Hematopoietic multipotent progenitor cell treated with erythropoietin and hydrocortisone succinate and interleukin-3 and kit ligand, for 17 days (in vitro differentiated cells): ENCODE results near the gene FLT3.
"Not testable (repeated sequence)": the region's sequence is repeated elsewhere in the genome, so short reads cannot be mapped to it uniquely, and the experiment has no call there.

Source experiments
- DNase-seq: peaks from one replicate; pipeline ENCODE4 v3.0.0-alpha.2; 2015; ENCODE audit warnings: low spot score

Gene FLT3

DNA sequence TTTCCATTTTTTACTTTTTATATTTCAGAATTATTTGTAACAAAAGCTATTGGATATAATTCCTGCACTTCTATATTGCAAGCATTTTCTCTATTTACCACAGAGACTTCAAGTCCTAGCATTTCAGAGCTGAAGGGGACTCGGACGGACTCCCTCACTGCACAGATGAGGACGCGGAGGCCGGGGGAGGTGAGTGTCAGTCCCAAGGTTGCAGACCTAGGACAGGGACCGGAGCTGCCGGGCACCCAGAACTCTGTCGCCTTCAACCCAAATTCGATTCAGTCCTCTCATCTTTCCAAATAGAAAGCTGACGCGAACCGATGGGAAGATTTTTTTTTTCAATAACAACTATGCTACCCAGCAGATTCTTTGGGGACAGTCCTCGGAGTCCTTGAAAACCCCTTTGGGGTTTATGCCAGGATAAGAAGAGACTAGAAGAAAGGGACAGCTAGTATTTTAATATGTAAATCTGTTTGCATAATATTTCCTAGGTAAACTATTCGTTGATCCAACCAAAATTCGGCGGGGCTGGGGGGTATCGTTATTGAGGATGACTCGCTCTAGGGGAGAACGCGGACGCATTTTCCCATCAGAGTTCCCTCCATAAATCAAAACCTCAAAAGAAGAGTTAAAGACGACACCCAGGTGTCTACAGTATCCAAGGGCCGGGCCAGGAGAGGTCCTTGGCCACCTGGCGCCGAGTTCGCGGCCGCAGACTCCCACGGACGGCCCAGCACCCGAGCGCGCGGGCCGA is 803 bp downstream of the FLT3 start:
- DNase-seq = no peak

DNA sequence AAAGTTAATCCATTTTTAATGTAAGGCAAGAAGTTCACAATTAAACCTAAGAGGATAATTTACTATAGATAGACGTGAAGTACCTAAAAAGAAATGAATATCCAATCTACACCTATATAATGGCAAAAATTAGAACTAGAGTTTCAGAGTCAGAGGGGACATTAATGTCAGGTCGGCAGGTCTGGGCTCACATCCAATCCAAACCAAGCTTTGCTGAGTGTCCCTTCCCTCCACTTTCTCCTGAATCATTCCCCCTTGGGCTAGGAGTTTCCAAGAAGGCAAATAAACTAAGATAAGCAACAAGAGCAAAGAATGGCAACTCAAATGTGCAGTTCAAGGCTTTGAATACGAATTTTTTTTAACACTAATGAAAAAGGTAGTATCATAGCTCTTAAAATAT is 2.9 kb downstream of the FLT3 start:
- no peak for DNase-seq

DNA sequence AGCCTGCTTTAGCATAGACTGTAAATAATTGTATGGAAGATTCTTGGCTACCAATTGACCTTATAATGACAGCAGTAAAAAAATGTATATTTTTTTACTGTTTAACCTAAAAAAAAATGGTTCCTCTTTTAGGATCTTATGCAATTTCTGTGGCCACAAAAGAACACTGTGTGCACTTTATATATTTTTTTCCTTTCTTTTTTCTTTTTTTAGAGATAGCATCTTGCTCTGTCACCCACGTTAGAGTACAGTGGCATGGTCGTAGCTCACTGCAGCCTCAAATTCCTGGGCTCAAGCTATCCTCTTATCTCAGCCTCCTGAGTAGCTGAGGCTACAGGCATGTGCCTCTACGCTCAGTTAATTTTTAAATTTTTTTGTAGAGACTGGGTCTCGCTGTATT is 6.1 kb downstream of the FLT3 start:
- DNase-seq = no peak

DNA sequence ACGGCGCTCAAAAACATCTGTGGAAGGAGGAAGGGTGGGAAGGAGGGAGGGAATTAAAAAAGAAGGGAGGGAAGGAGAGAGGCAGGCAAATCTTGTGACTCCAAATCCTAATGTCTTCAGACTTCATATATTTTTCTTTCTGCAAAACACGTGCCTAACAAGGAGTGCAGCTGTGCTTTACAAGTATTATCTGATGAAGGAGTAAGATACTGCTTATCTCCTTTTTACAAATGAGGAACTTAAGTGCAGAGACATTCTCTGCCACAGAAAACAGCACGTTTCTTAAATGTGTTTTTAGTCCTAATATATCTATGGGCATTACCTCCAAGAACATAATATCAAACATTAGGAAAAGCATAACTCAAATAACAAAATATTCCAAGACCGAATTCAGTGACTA is 6.5 kb downstream of the FLT3 start:
- no peak for DNase-seq

DNA sequence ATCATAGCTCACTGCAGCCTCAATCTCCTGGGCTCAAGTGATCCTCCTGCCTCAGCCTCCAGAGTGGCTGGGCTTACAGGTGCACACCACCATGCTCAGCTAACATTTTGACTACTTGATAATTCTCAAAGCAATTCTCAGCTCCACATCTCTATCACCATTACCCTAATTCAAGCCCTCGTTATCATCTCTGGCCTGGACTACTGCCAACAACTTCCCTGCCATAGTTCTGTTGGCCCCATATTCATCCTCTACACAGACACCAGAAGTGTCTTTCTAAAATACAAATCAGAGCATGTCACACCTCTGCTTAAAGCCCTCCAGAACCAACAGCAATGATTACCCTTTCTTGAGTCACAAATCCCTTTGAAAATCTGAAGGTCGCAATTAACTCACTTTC is 7.9 kb downstream of the FLT3 start:
- DNase-seq = no peak

DNA sequence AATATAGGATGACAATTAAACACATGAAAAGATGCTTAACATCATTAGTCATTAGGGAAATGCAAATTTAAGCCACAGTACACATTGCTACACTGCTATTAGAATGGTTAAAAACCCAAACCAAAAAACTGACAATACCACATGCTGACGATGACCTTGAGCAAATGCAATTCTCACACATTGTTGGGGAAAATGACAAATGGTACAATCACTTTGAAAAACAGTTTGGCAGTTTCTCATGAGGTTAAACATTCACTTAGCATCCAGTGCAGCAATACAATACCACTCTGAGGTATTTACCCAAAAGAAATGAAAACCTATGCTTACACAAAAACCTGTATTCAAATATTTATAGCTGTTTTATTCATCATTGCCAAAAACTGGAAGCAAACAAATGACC is 11.3 kb downstream of the FLT3 start:
- no peak for DNase-seq

DNA sequence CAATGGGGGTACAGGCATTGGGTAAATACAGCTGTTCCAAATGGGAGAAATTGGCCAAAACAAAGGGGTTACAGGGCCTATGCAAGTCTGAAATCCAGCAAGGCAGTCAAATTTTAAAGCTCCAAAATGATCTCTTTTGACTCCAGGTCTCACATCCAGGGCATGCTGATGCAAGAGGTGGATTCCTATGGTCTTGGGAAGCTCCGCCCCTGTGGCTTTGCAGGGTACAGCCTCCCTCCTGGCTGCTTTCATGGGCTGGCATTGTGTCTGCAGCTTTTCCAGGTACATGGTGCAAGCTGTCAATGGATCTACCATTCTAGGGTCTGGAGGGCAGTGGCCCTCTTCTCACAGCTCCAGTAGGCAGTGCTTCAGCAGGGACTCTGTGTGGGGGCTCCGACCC is 22.6 kb downstream of the FLT3 start:
- not testable (repeated sequence) for DNase-seq

DNA sequence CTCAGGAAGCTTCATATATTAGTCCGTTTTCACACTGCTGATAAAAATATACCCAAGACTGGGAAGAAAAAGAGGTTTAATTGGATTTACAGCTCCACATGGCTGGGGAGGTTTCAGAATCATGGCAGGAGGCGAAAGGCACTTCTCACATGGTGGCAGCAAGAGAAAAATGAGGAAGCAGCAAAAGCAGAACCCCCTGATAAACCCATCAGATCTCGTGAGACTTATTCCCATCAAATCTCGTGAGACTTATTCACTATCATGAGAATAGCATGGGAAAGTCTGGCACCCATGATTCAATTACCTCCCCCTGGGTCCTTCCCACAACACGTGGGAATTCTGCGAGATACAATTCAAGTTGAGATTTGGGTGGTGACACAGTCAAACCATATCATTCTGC is 23.1 kb downstream of the FLT3 start:
- DNase-seq = no peak

DNA sequence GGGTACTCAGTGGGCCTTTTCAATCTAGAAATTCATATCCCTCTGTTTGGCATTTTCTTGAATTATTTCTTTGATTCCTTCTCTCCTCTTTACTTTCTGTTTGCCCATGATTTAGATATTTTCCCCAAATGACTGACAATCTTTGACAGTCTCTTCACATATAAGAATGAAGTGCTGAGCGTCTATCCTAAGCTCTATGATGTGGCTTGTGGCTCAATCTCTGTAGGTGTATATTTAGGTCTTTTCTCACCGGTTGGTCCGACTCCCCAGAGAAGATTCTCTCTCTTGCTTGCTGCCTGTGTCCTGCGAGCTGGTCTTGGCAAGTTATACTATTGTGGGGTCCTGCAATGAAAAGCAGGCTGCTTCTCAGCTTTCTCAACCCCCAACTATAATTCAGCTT is 29.0 kb downstream of the FLT3 start:
- DNase-seq = no peak

DNA sequence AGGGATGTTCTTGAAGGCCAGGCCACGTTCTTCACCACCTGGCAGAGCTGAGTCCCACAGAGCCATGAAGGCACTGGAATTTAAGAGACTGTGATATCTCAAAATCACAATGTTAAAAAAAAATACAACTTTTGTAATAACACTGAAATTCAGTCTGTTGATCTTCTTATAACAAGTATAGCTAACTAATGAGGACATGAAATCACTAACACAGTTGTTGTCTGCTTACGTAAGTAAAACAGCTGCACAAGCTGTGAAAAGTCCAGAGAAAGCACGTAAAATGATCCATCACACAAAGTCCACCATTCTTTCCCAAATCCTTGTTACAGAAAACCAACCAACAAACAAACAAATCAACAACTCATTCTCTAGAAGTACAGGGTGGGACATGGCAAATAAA is 32.9 kb downstream of the FLT3 start:
- no peak for DNase-seq

DNA sequence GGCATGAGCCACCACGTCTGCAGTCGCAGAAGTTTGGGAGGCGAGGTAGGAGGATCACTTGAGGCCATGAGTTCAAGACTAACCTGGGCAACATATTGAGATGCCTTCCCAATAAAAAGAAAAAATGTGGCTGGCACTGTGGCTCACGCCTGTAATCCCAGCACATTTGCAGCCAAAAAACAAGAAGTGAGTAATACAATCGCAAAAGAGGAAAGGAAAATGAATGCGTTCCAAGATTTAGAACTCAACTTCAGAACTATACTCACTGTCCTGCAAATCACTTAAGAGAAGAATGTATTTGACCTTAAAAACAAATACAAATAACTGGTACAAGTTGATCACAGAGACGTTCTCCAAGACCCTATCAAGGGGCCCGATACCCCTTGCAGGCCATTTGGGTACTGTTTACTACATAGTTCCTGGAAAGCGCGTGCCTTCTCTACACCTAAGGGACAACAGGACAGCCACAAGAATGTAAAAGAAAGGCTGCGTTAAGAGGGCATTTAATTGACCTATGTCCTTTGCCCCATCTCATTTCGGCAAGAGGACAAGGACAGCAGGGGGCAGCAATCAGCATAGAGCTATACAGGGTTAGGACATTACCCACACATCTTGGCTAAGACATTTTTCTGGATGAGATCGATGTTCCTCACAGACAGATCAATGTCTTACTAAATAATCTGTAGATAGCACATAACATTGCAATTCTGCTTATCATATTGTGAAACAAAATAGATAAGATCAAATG is 41.3 kb downstream of the FLT3 start:
- peak; percentile 60 for DNase-seq

DNA sequence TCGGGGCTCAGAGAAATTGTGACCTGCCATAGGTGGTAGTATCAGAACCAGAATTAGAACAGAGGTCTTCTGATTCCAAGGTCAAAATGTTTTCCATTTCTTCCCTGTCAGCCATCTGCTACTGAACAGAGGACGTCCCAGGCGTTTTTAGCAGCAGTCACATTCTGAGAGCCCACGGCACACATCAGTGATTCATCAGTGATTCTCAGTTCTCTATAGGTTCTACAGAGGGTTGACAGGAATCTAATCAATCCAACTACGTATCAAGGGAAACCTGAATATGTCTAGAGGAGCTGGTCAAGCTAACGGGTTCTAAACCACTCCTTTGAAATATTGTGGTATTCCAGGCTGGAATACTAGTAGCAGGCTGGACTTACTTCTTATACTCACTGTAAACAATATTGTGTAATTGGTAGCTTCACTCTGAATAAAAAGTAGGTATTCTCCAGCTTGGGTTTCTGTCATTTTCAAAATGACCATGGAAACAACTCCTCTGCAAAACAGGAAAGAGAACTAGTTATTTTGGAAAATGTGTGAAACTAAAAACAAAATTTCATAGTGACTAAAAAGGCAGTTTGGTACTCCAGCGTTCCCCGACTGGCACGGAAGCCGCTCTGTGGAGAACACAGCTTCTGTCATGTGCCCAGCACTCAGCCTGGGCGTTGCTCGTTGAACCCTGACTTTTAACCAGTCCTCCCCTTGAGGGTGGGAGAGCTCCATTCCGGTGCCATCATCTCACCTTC is 43.2 kb downstream of the FLT3 start:
- DNase-seq = no peak

DNA sequence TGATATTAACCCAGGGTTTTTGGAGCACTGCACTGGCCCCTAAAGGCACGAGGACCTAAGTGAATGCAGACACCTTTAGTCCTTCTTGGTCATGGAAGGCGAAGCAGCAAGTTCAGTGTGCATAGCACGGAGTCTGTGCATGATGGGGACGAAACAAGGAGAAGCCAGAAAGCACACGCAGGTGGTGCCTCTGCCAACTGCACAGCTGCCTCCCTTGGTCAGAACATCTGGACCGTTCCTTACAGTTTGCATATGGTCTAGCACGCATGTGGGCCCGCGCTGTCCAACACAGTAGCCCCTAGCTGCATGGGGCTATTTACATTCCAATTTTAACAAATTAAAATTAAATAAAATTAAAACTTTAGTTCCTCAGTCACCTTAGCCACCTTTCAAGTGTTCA is 44.0 kb downstream of the FLT3 start:
- DNase-seq = no peak

DNA sequence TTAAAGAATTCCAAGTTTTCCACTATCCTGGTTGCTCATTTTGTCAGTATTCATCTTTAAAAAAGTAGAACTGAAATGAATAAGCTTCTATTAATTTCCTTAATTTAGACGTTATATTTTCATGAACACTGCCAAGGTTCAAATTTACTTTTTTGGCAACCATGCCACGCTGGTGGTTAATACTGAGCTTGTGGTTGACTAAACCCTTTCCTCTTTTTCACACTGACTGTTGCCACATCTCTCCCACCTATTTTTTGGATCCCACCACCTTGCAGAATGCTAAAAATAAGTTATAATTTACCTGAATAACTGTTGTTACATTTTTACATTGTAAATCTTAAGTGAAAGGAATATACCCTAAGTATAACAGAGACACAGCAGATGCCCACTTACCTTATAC is 45.0 kb downstream of the FLT3 start:
- no peak for DNase-seq

DNA sequence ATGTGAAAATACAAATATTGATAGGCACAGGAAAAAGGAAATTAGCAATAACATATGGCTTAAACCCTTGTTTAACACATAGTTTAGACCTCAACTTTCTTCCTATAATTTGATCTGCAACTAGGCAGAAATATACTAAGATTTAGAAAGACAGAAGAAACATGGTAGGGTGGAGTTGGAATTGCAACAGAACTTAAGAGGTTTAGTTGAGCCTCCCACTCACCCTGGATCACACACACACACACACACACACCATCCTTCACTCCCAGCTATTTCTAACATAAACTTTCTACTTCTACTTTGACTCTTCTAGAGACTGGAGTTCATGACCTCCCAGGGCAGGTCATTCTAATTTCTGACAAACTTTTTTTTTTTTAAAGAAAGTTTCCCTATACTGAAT is 47.4 kb downstream of the FLT3 start:
- no peak for DNase-seq

DNA sequence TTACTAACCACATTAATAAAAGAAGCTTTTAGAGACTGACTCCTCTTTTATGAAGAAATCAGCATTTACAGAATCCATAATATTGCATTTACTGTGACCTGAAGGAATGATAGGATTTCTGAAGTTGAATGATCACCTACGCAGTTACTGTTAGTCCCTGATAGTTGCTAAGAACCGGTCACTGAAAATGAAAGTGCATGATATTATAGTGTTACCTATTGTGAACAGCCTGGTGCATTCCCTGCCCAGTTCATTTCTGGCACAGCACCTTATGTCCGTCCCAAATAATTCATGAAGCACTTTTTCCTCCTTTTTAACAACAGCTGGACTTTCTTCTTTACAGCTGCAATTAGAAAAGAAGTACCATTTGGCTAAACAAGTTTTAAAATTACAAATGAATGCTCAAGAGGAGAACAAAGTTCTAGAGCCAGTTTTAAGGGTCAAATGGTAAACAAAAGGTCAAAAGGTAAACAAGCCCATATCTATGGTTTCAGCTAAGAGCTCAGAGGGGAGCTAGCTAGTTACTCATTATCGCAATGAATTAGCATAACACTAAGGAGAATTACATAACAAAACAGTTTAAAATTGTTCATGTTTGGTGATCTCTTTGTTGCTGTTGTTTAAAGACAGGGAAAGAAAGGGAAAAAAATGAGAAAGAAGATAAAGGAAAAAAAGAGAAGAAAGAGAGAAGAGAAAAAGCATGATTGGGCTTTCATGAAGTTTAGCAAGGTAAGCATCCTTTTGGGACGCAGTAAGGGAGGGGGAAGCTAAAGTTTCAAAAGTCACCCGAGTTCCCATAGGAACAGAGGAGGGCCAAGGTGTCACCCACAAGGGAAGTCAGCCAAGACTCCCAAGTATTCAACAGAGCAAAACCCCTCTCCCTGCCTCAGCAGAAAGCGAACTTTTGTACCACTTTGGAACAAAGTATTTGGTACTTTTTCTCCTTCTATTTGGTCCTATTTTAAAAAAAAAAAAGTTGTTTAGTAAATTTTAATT is 50.2 kb downstream of the FLT3 start:
- DNase-seq = no peak

DNA sequence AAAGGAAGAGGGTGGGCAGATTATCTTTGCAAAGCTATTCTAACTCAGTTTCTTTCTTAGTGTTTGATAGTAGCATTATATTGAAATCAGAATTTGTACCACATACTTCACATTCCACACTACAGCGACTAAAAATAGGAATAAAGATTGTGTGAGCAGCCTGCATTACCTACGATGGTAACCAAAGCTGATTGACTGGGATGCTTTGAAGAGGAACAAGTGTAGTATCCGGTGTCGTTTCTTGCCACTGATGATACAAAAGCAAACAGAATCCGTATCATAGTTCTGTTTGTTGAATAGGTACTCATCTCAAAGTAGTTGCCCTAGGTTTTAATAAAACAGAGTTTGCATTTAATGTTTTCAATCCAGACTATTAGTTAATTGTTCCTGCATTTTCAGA is 51.2 kb downstream of the FLT3 start:
- no peak for DNase-seq

DNA sequence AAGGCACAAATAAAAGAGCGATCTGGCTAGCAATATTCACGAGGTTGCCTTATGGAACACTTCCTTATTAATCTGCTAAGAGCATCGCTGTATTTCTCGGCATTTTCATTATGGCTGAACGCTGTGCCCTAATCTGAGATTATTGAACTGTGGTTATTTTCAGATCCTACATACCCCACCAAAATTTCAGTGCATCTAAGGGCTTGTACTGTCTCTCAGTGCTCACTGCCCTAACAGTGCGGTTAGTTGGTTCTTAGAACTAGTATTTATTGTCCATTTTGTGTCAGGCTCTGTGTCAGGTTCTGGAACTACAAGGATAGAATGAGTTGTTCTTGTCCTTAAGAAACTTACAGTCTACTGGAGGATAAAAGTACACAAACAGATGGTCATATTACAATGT is 51.6 kb downstream of the FLT3 start:
- no peak for DNase-seq

DNA sequence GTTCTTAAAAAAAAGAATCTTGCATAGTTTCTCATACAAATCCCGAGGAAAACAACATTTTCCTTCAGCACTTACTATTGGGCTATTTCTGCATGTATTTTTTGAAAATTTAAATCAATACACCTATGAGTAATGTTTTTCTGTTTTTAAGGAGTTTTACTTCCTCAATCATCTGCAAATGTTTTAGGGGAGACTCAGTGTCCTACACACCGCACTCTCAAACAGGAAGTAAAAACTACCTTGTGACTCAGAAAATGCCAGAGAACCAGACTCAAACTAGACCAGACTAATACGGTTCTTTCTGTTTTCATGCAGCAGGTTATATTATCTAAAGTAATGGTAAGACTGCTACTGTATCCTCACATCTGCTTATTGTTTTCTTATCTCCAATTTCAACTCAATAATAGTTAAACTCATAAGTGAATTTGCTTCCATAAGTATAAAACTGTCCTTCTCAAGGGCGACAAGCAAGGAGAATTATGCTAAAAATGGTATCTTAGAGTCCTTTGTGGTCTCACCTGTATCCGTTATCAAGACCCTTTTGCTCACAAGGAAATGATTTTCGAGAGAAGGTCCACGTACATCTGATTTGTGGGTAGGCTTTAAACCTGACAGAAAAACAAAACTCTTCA is 52.5 kb downstream of the FLT3 start:
- DNase-seq = no peak

DNA sequence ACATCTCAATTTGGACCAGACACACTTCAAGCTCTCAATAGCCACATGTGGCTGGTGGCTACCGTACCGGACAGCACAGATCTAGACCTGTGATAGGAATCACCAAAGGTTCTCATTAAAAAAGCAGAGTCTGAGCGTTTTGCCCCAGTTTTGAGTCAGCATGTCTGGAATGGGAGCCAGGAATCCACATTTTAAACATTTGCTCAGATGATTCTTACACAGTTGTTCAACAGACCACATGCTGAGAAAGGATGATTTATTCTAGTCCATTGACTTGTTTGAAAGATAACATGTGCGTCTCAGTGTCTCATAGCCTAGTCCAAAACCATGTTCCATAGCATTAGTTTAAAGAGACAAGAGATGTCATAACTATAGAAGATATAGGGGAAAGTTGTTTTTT is 53.4 kb downstream of the FLT3 start:
- DNase-seq = no peak

DNA sequence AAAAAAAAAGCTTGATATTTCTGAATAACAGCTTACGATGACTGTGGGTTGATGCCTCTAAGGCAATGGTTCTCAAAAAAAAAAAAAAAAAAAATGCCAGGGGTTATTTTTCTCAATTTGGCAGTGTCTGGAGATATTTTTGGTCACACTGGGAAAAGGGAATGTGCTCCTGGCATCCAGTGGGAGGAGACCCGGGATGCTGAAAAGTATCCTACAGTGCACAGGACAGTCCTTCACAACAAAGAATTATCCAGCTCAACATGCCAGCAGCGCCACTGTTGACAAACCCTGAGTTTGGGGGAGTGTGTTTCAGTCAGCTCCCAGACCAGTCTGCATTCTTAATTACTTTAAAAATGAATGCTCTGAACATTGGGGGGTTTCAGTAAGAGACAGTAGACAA is 54.5 kb downstream of the FLT3 start:
- DNase-seq = no peak
